ENCODE data around the gene MRPS18A.

The MRPS18A gene

GRCh38 chr6:43630980-43631619 is 56.5 kb downstream of the MRPS18A start:
- DNase-seq = no peak

DNA sequence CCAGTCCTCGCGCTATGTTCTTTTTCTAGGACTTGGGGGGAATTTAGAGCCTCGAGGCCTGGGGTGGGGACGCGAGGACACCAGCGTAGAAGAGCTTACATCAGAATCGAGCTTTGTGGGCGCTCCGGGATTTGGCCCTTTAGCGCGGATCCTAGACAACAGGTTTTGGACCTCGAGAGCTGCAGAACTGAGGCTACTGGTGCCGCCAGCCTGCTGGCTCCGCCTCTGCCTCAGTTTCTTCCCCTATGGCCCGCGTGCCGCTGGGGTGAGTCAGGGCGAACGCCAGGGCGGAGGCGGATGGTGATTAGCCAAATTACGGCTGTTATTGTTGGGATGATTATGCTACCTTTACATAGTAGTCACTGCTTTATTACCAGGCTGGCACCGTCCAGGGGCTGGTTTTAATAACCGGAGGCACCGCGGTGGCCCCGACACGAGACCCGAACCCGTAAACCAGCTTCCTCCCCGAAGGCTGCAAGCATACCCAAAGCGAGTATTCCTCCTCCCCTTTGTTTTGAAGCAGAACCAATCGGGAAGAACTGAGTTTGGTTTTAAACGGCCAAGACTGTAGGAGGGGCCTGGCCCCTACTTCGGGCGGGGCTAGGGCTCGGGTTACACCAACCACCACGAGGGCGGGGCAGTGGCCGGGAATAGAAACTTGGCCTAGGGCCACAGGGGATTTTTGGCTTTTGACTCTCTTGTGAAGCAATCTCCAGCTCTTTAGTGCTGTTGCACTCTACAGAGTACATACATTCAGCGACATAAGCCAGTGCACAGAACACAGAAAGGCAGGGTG is 57.9 kb downstream of the MRPS18A start:
- DNase-seq = peak; percentile 95 to 98

- DNase-seq = peak; percentile 99
These were observed 58.5 kb downstream of the MRPS18A start, which contains the start of gene GTPBP2 for GRCh38 chr6:43629104-43629504. TSS of gene GTPBP2 (minus strand) at chr6:43629264. CDS start at chr6:43629162, 102 bp downstream.

DNA sequence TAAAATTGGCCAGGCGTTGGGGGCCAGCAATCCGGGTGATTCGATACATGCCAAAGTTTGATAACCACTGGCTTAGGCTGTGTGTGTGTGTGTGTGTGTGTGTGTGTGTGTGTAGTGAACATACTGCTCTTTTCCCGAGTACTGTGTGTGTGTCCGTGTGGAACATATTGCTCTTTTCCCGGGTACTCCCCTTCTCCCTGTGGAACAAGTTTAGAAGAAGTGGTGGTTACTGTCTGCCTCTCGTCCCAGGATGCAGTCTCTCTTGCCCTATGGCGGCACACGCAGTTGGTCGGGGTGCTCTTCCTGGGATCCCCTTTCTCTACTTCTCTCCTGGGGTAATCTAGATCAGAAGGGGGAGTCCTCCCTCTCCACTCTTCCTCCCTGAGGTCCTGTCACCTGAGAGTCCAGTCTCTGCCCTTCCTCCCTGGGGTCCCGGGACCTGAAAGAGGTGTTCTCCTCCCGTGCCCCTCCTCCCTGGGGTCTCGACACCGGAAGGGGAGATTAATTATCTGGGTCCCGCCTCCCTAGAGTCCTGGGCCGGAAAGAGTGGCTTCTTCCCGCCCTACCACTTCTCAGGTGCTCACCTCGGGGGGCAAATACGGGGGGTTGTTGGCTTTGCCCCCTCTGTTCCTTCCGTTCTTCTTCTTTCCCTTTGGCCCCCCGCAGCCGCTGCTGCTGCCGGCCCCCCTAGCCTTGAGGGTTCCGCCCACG is 59.0 kb downstream of the MRPS18A start:
- DNase-seq = peak; percentile 18 to 49

DNA sequence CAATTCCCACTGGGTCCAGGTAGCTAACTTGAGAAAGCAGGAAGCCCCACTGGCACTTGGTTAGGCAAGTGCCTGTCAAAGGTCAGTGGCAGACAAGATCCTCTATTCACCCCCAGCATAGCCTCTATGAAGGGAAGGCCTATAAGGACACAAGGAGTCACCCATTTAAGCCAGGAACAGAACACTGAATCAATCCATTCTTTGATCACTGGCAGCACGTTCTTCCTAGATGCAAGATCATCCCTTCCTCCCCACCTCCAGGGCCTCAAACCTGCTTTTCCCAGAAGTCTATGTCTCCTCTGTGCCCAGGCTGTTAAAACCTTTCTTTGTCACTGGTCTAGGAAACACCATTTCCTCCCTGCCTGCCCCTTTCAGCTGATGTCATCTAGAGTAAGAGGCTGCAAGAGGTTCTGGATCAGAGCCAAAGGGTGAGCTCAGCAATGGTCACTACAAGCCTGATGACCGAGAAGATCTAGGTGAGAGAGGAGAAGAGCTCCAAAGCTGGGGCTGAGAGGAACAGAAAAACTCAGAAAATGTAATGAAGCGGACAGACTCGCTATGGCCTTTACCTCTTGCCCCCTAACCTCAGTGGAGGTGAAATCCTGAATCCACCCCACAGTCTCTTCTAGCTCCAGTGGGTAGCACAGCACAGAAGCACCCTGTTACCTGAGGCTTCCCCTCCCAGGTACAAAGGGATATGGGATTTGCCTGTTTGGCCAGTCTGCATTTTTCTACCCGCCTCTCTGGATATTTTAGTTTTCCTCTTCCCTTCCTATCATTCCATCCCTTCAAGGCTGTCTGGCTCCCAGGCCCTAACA is 60.4 kb downstream of the MRPS18A start:
- peak in 1 of 2 experiments; percentile 35 for DNase-seq

DNA sequence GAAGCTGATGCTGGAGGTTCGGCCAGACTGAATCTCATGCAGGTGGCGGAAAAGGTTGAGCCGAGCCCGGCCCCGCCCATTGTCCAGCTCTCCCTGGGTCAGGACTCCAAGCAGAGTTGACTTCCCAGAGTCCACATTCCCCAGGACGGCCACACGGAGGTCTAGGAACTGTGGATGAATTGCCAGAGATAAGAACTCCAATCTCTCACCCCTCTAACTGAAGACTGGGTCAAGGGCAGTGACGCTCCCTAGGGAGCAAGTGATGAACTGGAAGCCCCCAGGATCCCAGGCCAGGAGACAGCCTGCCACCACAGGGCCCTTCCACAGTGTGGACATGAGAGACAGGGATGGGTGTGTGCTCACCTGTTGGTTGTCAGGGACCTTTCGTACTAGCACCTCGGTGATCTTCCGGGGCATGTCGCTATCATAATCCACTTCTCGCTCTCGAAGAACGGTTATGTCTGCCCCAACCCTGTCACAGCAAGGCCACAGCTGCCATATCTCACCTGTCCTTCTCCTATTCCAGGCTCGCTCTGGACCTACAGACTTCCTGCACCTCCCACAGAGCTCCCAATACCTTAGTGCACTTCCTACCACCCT is 62.1 kb downstream of the MRPS18A start:
- no peak for DNase-seq

GRCh38 chr6:43624786-43625288 is 62.8 kb downstream of the MRPS18A start:
- DNase-seq = no peak

DNA sequence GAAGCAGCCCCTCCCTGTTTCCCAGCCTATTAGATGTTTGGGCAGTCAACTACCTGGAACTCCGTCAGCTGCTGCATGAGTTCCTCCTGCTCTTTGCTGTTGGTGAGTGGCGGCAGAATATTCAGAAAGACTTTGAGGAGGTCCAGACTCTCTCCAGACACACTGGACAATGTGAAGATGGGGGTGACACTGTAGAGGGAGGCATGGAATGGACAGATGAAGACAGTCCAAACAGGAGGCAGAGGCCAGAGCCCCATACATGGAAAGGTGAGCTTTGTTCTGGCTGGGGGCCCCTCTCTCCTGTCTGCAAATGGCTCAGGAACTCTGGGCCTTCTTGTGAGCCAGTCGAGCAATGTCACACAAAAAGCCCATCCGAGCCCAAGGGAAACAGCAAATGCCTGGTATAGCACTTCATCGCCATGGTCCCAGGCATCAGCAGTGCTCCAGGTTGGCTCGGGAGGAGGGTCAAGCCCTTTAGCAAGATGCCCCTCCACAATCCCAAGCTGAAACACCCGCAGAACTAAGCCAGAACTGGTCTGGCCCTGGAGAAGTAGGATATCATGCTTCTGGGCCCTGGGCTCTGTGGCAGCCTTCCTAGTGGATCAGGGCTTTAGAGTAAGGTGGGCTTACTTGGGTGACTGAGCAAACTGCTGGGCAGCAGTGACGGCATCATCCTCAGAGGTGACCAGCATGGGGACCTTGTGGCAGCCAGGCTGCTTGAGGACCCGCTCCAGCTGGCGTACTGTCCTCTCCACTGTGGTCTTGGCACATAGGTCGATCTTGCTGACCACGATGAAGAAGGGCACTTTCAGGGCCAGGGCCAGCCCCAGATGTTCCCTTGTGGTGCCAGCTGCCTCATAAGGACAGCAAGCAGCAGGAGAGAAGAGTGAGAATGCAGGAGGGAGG is 63.5 kb downstream of the MRPS18A start:
- DNase-seq = no peak

DNA sequence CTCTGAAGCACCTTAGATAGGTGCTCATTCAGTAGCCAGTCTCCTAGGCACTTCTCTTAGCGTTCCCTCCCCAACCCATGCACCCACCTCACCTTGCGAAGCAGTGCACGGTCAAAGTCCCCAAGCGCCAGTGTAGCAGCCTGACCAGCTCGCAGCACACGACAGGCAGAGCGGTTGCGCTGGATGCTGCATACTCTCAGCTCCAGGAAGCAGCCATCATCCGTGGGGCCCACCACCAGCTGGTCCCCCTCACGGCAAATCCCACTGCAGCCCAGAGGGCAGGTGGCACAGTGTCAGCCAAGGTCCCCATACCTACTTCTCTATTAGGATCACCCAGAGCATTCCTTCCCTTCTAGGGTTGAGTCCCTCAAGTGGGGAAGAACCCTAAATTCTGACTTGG is 65.0 kb downstream of the MRPS18A start:
- no peak for DNase-seq

- no peak for DNase-seq
These were observed 65.8 kb downstream of the MRPS18A start for GRCh38 chr6:43621836-43622180.

Data from NCI-H446 (cell line).